CD4-positive, alpha-beta T cell (primary cell): ENCODE data around the gene TUBB4B. TPM values are rescaled to one million over a fixed set of nuclear protein-coding genes. Genes with fewer than 3 reads are reported as not detected.

Experiments used
- ATAC-seq: fragments of 200-7000 bp; cut with Tn5 transposase; one replicate; pipeline ENCODE4 v1.10.0; 2022; ENCODE audit warnings: mild to moderate bottlenecking; ENCODE audit not compliant: poor library complexity
- CTCF ChIA-PET: fragments of 350-600 bp; sonication (Branson Sonifier 250); formaldehyde crosslinking; loops from one replicate; lab custom pipeline; 2021; ENCODE audit warnings: antibody characterized with exemption, inconsistent platforms; lab: Charles Lee
- POLR2A ChIA-PET: fragments of 350-600 bp; sonication (Branson Sonifier 250); formaldehyde crosslinking; loops from one replicate; lab custom pipeline; 2021; ENCODE audit warnings: antibody characterized with exemption, inconsistent platforms; lab: Charles Lee
- DNase-seq, 14 experiments: peaks; one replicate each; pipeline ENCODE4 v3.0.0-alpha.2; 2013 to 2020; ENCODE audit warnings: mixed read lengths in 2 of 14
- H3K27ac ChIP-seq, 2 donors: one replicate each; pipeline versions ENCODE4 v1.5.1 to v1.7.0; 2013; ENCODE audit warnings: low read length in 2 of 2, low read depth in 1 of 2, mild to moderate bottlenecking in 1 of 2
- H3K27me3 ChIP-seq, 2 experiments: 1 replicate in 1 of 2; 2 replicates in 1 of 2; pipeline versions ENCODE4 v1.6.1 to v1.7.0; 2013; ENCODE audit warnings: low read length in 2 of 2, control low read depth in 1 of 2, mild to moderate bottlenecking in 1 of 2, moderate library complexity in 1 of 2; ENCODE audit not compliant: insufficient read depth in 2 of 2, control insufficient read depth in 1 of 2
- H3K36me3 ChIP-seq: one replicate; pipeline ENCODE4 v1.6.1; 2013; ENCODE audit warnings: low read length, control low read depth; ENCODE audit not compliant: insufficient read depth
- H3K4me1 ChIP-seq: one replicate; pipeline ENCODE4 v1.6.1; 2013; ENCODE audit warnings: low read length, control low read depth; ENCODE audit not compliant: insufficient read depth
- H3K4me3 ChIP-seq: one replicate; pipeline ENCODE4 v1.5.1; 2013; ENCODE audit warnings: mild to moderate bottlenecking, low read length, moderate library complexity
- H3K9me3 ChIP-seq, 2 experiments: 1 replicate in 1 of 2; 2 replicates in 1 of 2; pipeline versions ENCODE4 v1.6.1 to v1.7.0; 2013; ENCODE audit warnings: low read length in 2 of 2, mild to moderate bottlenecking in 2 of 2, control low read depth in 1 of 2, moderate library complexity in 1 of 2; ENCODE audit not compliant: control insufficient read depth in 1 of 2, insufficient read depth in 1 of 2
- H3K27ac Mint-ChIP-seq: one replicate; pipeline ENCODE4 v1.8.0; 2020; ENCODE audit warnings: mixed read lengths
- H3K27me3 Mint-ChIP-seq: one replicate; pipeline ENCODE4 v1.8.0; 2021; ENCODE audit warnings: mixed read lengths
- H3K36me3 Mint-ChIP-seq: one replicate; pipeline ENCODE4 v1.8.0; 2021; ENCODE audit warnings: low read depth, mixed read lengths
- H3K4me1 Mint-ChIP-seq: one replicate; pipeline ENCODE4 v1.8.0; 2021; ENCODE audit warnings: low read depth, mixed read lengths
- H3K4me3 Mint-ChIP-seq: one replicate; pipeline ENCODE4 v1.8.0; 2020; ENCODE audit warnings: mild to moderate bottlenecking, mixed read lengths
- H3K9me3 Mint-ChIP-seq: one replicate; pipeline ENCODE4 v1.8.0; 2020; ENCODE audit warnings: mixed read lengths
- CTCF ChIP-seq: fragments of 200-600 bp; IDR thresholded peaks from one replicate; pipeline ENCODE4 v1.8.0; 2022; ENCODE audit warnings: antibody characterized with exemption, mild to moderate bottlenecking
- intact Hi-C, 2 experiments: fragments of 100-400 bp; cut with DNase I in 1 of 2; cut with micrococcal nuclease in 1 of 2; formaldehyde crosslinking; loops; one replicate each; pipeline versions ENCODE4 v1.15.1 to v1.9.0; 2023 to 2025; cut with DNase I, micrococcal nuclease
- total RNA-seq, 174 experiments: library from RNA in 2 of 174; stranded (reverse) in 2 of 174; gene quantifications; one replicate each; pipeline ENCODE4 v1.2.3 and lab custom pipeline; 2021 to 2026

Gene TUBB4B
- total RNA-seq, 2 experiments from 2014 or later: 93.8 to 98.2 TPM

GRCh38 chr9:137192859-137193258 lies 48.2 kb upstream of the TUBB4B start:
- no peaks in the 10 kb centered on the region for H3K27me3 ChIP-seq
- peaks cover 16% of the 10 kb centered on the region for H3K36me3 ChIP-seq
- Mint-ChIP-seq H3K27me3 (no peaks in the 10 kb centered on the region), H3K36me3 (peaks cover 20% of the 10 kb centered on the region), H3K4me3 (no peak overlapping the region), H3K9me3 (no peaks in the 10 kb centered on the region), H3K27ac (no peak overlapping the region), H3K4me1 (peaks cover 10% of the 10 kb centered on the region)
- peaks cover 22% of the 10 kb centered on the region for H3K4me1 ChIP-seq
- H3K9me3 ChIP-seq: no peaks in the 10 kb centered on the region
- ATAC-seq (no peak), DNase-seq (no peak)
- no peak overlapping the region for H3K4me3 ChIP-seq
- TF ChIP-seq CTCF: no peak
- intact Hi-C loops: no loop called here
- ChIA-PET POLR2A (interaction anchor here (1.2 to 1.3 kb wide), 2 partner anchors 8 to 30 kb away, joined by 3 to 4 read pairs; partner anchors contain the start of gene TPRN), CTCF (no interaction called here)
- no peak overlapping the region for H3K27ac ChIP-seq

- peaks cover 10% of the 10 kb centered on the region for H3K4me1 Mint-ChIP-seq
- no peak overlapping the region for H3K27ac Mint-ChIP-seq
- DNase-seq: no peak
- H3K4me1 ChIP-seq: peaks cover 23% of the 10 kb centered on the region
- H3K27me3 Mint-ChIP-seq: no peaks in the 10 kb centered on the region
- intact Hi-C loops: no loop called here
- no peak overlapping the region for H3K27ac ChIP-seq
- TF ChIP-seq CTCF: no peak
- no peaks in the 10 kb centered on the region for H3K9me3 Mint-ChIP-seq
- CTCF ChIA-PET: no interaction called here
- no peak for ATAC-seq
- H3K27me3 ChIP-seq: no peaks in the 10 kb centered on the region
- no peak overlapping the region for H3K4me3 ChIP-seq
- peaks cover 16% of the 10 kb centered on the region for H3K36me3 ChIP-seq
- H3K4me3 Mint-ChIP-seq: no peak overlapping the region
- H3K9me3 ChIP-seq: no peaks in the 10 kb centered on the region
- POLR2A ChIA-PET: no interaction called here
- peaks cover 15% of the 10 kb centered on the region for H3K36me3 Mint-ChIP-seq
These were observed 47.3 kb upstream of the TUBB4B start for GRCh38 chr9:137193771-137194170.

GRCh38 chr9:137194388-137194787 lies 46.7 kb upstream of the TUBB4B start:
- TF ChIP-seq CTCF: no peak
- H3K27ac Mint-ChIP-seq: no peak overlapping the region
- Histone ChIP-seq H3K27ac (no peak overlapping the region), H3K4me1 (peaks cover 23% of the 10 kb centered on the region), H3K9me3 (peaks cover 0 to 3% of the 10 kb centered on the region in 2 experiments), H3K4me3 (no peak overlapping the region), H3K36me3 (peaks cover 16% of the 10 kb centered on the region), H3K27me3 (no peaks in the 10 kb centered on the region)
- no peak overlapping the region for H3K4me3 Mint-ChIP-seq
- DNase-seq (no peak), ATAC-seq (no peak)
- ChIA-PET POLR2A (no interaction called here), CTCF (no interaction called here)
- H3K9me3 Mint-ChIP-seq: no peaks in the 10 kb centered on the region
- peaks cover 4% of the 10 kb centered on the region for H3K4me1 Mint-ChIP-seq
- H3K36me3 Mint-ChIP-seq: peaks cover 10% of the 10 kb centered on the region
- no peaks in the 10 kb centered on the region for H3K27me3 Mint-ChIP-seq
- intact Hi-C loops: no loop called here
